HG02840 (cell line): ENCODE data around the gene RPS6KA1.
"Not testable (repeated sequence)": the region's sequence is repeated elsewhere in the genome, so short reads cannot be mapped to it uniquely, and the experiment has no call there.

Experiments
- ATAC-seq: cut with Tn5 transposase; IDR thresholded peaks from one replicate; pipeline ENCODE4 v1.9.1; 2021; ENCODE audit warnings: mild to moderate bottlenecking, moderate library complexity, moderate number of reproducible peaks; ENCODE audit not compliant: unreplicated experiment, low FRiP score

The RPS6KA1 gene

DNA sequence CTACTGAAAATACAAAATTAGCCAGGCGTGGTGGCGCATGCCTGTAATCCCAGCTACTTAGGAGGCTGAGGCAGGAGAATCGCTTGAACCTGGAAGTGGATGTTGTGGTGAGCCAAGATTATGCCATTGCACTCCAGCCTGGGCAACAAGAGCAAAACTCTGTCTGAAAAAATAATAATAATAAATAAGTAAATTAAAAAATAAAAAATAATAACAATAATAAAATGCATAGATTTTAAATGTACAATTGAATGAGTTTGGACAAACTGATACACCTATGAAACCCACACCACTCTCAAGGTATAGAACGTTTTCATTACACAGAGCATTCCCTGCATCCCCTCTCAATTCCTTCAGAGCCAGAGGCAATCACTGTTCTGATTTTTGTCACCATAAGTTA, 55.0 kb downstream of the RPS6KA1 start:
- ATAC-seq: not testable (repeated sequence)

- no peak for ATAC-seq
These were observed 55.9 kb downstream of the RPS6KA1 start for GRCh38 chr1:26585471-26585870.

- no peak for ATAC-seq
These were observed 63.8 kb downstream of the RPS6KA1 start for GRCh38 chr1:26593385-26593784.

DNA sequence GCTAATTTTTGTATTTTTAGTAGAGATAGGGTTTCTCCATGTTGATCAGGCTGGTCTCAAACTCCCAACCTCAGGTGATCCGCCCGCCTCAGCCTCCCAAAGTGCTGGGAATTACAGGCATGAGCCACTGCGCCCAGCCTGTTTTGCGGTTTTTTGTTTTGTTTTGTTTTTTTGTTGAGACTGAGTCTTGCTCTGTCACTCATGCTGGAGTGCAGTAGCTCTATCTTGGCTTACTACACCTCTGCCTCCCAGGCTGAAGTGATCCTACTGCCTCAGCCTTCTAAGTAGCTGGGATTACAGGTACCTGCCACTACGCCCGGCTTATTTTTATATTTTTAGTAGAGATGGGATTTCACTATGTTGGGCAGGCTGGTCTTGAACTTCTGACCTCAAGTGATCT, 65.0 kb downstream of the RPS6KA1 start:
- ATAC-seq: not testable (repeated sequence)

- ATAC-seq: no peak
These were observed 68.1 kb downstream of the RPS6KA1 start for GRCh38 chr1:26597629-26598039.

GRCh38 chr1:26598890-26599289, 69.3 kb downstream of the RPS6KA1 start:
- ATAC-seq: no peak

GRCh38 chr1:26602378-26602959, 72.9 kb downstream of the RPS6KA1 start:
- no peak for ATAC-seq

DNA sequence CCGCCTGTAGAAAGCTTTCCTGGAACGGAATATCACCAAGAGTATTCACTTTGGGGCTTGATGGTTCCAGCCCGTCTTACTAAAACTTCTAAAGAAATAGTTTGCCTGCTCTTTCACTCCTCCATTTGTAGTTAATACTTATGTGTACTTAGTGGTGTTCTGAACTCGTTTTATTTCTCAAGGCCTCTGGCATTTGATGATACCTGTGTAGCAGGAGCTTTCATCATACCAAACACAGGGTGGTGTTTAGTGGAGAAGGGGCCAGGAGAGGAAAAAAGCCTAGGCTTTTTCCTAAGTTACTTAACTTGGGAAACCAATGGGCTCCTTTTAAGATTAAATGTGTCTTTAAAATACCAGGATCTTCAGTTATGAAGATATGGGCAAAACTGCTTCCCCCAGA, 74.3 kb downstream of the RPS6KA1 start:
- no peak for ATAC-seq

DNA sequence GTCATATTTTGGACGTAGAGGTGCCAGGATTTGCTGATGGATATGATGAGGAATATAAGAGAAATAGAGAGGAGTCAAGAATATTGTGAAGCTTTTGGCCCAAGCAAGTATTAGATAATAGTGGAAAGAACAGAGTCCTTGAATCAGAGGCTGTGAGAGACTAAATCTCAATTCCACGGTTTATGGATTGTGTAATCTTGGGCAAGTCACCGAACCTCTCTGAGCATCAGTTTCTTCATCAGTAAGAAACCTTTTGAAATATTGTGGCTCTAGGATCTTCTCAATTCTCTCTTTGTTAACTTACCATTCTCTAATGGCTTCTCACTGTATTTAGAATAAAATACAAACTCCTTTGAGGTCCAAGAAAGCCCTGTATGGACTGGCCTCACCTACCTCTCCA, 77.6 kb downstream of the RPS6KA1 start:
- ATAC-seq: no peak

DNA sequence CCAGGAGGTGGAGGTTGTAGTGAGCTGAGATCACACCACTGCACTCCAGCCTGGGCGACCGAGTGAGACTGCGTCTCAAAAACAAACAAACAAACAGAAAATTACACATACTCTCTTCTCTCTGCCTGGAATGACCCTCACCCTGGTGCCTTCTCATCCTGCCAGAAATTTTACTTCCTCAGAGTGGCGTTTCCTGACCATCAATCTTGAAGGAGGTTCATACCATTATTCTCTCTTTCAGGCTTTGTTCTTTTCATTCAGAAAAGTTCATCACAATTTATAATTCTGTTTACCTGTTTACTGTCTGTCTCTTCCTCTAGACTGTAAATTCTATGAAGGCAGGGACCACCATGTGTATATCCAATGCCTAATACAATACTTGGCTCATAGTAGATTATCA, 79.3 kb downstream of the RPS6KA1 start:
- no peak for ATAC-seq

GRCh38 chr1:26610781-26611180, 81.2 kb downstream of the RPS6KA1 start:
- ATAC-seq: no peak

DNA sequence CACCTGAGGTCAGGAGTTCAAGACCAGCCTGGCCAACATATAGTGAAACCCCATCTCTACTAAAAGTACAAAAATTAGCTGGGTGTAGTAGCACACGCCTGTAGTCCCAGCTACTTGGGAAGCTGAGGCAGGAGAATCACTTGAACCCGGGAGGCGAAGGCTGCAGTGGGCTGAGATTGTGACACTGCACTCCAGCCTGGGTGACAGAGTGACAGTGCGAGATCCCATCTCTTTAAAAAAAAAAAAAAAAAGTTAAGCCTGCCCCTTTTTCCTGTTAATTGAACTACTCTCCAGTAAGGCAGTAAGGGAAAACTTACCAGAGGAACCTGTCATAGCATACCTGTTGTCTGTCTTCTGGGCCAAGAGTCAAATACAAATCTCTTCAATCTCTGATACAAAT, 83.1 kb downstream of the RPS6KA1 start:
- ATAC-seq: not testable (repeated sequence)

DNA sequence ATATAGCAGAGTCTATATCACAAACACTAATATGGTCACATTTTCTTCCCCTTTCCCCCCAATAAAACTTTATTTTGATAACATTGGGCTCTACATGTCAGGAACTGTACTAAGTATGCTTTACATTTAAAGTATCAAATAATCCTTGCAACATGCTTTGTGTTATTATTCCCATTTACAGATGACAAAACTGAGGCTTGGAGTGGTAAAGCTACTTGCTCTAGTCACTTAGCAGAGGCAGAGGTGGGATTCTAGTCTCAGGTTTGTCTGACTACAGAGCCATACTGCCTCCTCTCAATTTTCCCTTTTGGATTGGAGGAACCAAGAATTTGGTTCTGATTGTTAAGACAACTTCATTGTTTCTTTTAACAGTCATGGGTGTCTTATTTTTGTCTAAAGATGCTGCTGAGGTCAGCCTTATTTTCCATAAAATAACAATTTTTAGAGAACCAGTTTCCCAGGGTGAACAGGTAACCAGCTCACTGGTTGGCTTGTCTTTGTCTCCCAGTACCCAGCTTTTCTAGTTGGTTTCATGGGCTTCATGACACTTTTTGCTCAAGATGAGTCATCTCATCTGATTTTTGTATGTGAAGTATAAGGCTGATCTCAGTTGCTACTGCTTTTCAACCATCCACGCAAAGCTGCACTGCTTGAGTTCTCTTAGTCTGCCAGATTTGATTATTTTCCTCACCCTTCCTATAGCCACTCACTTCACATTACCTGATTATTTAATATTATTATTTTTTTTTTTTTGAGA, 85.3 kb downstream of the RPS6KA1 start:
- no peak for ATAC-seq

- no peak for ATAC-seq
These were observed 87.3 kb downstream of the RPS6KA1 start for GRCh38 chr1:26616881-26617280.

- no peak for ATAC-seq
These were observed 89.0 kb downstream of the RPS6KA1 start for GRCh38 chr1:26618561-26618960.
